Neutrophil (primary cell): Measurements from ENCODE around the gene RFFL.

Source experiments
- H3K27ac ChIP-seq: fragments of 200-600 bp; sonication (generic); 2 replicates; pipeline ENCODE4 v1.5.1; 2016; ENCODE audit warnings: mild to moderate bottlenecking, moderate library complexity
- H3K27me3 ChIP-seq: fragments of 200-600 bp; sonication (generic); 2 replicates; pipeline ENCODE4 v1.6.0; 2016; ENCODE audit warnings: mild to moderate bottlenecking
- H3K36me3 ChIP-seq: fragments of 200-600 bp; sonication (generic); 2 replicates; pipeline ENCODE4 v1.5.1; 2017
- H3K4me1 ChIP-seq, 2 experiments: fragments of 200-600 bp in 1 of 2; sonication (generic) in 1 of 2; 1 replicate in 1 of 2; 2 replicates in 1 of 2; pipeline versions ENCODE4 v1.5.1 to v1.6.1; 2013 to 2016; ENCODE audit warnings: low read depth in 1 of 2, low read length in 1 of 2, mild to moderate bottlenecking in 1 of 2, moderate library complexity in 1 of 2; ENCODE audit not compliant: control insufficient read depth in 1 of 2, insufficient read depth in 1 of 2
- H3K4me3 ChIP-seq, 2 experiments: fragments of 200-600 bp in 1 of 2; sonication (generic) in 1 of 2; 1 replicate in 1 of 2; 2 replicates in 1 of 2; pipeline ENCODE4 v1.5.1; 2013 to 2016; ENCODE audit warnings: low read depth in 1 of 2, low read length in 1 of 2, mild to moderate bottlenecking in 1 of 2, moderate library complexity in 1 of 2
- H3K9me3 ChIP-seq: fragments of 200-600 bp; sonication (generic); 2 replicates; pipeline ENCODE4 v1.5.1; 2016
- TF ChIP-seq, protein P1 (sequence below): fragments of 200-600 bp; sonication (generic); IDR thresholded peaks from 2 replicates; pipeline ENCODE4 v1.5.1; 2016; ENCODE audit warnings: antibody characterized with exemption

The RFFL gene

DNA sequence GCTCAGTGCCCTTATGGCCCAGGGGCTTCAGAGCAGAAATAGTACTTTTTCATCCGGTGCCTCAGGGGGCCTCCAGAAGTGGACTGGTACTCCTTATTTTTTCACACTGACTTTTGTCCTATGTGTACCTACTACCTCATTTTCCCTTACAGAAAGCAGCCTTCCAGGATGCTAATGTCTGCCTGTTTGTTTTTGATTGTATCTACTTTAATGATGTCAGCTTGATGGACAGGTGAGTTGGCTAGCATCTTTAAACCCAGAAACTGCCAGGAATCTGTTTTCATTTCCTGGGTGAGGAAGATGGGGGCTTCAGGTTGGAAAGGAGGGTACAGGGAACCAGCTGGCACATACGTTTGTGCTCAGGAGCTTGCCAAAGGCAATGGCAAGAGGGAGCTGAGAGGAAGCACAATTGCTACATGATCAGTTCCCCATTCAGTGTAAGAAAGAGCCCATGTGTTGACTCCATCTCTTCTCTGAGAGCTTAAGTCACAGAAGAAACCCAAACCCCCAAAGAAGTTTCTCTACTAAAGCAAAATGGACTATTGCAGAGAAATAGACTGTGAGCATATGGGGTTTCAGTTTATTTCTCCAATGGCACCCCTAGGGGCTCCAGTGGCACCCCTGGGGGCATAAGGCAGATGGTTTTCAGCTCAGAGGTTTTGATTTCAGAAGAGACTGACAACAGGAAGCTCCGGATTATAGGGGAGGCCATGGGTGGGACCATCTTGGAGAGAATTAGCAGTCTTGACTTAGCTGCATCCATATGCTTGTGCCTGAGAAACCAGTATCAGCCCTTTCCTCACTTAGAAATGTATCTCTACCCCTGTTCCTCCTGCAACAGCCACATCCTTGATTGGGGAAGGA is 66.9 kb downstream of the RFFL start:
- no peaks in the 10 kb centered on the region for H3K9me3 ChIP-seq
- no peak overlapping the region for H3K4me3 ChIP-seq
- H3K27ac ChIP-seq, result peak overlapping the region; percentile 84
- TF ChIP-seq, protein P1, sequence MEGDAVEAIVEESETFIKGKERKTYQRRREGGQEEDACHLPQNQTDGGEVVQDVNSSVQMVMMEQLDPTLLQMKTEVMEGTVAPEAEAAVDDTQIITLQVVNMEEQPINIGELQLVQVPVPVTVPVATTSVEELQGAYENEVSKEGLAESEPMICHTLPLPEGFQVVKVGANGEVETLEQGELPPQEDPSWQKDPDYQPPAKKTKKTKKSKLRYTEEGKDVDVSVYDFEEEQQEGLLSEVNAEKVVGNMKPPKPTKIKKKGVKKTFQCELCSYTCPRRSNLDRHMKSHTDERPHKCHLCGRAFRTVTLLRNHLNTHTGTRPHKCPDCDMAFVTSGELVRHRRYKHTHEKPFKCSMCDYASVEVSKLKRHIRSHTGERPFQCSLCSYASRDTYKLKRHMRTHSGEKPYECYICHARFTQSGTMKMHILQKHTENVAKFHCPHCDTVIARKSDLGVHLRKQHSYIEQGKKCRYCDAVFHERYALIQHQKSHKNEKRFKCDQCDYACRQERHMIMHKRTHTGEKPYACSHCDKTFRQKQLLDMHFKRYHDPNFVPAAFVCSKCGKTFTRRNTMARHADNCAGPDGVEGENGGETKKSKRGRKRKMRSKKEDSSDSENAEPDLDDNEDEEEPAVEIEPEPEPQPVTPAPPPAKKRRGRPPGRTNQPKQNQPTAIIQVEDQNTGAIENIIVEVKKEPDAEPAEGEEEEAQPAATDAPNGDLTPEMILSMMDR, result no peak
- peaks cover 77 to 79% of the 10 kb centered on the region in 2 experiments for H3K4me1 ChIP-seq
- peaks cover 13% of the 10 kb centered on the region for H3K36me3 ChIP-seq
- no peaks in the 10 kb centered on the region for H3K27me3 ChIP-seq

GRCh38 chr17:34993031-34993430 is 70.5 kb downstream of the RFFL start:
- H3K4me3 ChIP-seq, result peak overlapping the region in 1 of 2 experiments; percentile 19
- TF ChIP-seq, protein P1, result no peak
- H3K36me3 ChIP-seq, result no peaks in the 10 kb centered on the region
- peak overlapping the region; percentile 80 for H3K27ac ChIP-seq
- H3K27me3 ChIP-seq, result no peaks in the 10 kb centered on the region
- H3K4me1 ChIP-seq, result peaks cover 96 to 99% of the 10 kb centered on the region in 2 experiments
- H3K9me3 ChIP-seq, result no peaks in the 10 kb centered on the region

DNA sequence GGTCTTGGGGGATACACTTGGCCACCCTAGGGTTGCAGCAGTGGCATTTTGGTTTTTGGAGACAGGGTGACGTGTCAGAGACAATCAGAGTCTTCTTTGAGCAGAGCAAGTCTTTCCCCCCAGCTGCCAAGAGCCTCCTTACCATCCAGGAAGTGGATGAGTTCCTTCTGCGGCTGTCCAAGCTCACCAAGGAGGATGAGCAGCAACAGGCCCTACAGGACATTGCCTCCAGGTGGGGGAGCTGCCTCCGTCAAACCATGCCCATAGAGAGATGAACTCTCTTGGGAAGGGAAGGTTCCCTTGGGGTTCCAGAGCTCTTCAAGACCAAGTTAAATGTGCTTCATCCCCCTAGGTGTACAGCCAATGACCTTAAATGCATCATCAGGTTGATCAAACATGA is 71.9 kb downstream of the RFFL start:
- Histone ChIP-seq H3K4me3 (peak overlapping the region in 1 of 2 experiments; percentile 26), H3K27me3 (no peaks in the 10 kb centered on the region), H3K36me3 (peaks cover 5% of the 10 kb centered on the region), H3K9me3 (no peaks in the 10 kb centered on the region), H3K4me1 (peaks cover 82 to 85% of the 10 kb centered on the region in 2 experiments), H3K27ac (peak overlapping the region; percentile 80)
- TF ChIP-seq, protein P1, result no peak

DNA sequence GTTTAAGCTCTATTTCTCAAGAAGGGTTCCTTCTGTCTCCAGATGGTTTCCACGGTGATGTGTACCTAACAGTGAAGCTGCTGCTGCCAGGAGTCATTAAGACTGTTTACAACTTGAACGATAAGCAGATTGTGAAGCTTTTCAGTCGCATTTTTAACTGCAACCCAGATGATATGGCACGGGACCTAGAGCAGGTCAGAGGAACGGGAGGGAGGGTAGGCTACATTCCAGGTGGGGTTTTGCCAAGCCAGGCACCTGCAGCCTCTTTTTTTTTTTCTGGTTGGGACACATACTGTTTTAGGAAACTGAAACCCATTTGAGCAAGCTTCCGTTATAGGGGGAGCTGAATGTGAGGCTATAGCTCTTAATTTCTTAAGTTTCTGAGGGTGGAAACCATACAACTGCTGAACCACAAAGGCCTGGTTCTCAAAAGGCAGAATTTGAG is 72.6 kb downstream of the RFFL start:
- peak overlapping the region in 1 of 2 experiments; percentile 26 for H3K4me3 ChIP-seq
- H3K9me3 ChIP-seq, result no peaks in the 10 kb centered on the region
- TF ChIP-seq, protein P1, result no peak
- no peaks in the 10 kb centered on the region for H3K27me3 ChIP-seq
- H3K36me3 ChIP-seq, result peaks cover 11% of the 10 kb centered on the region
- peaks cover 75 to 78% of the 10 kb centered on the region in 2 experiments for H3K4me1 ChIP-seq
- peak overlapping the region; percentile 80 for H3K27ac ChIP-seq

DNA sequence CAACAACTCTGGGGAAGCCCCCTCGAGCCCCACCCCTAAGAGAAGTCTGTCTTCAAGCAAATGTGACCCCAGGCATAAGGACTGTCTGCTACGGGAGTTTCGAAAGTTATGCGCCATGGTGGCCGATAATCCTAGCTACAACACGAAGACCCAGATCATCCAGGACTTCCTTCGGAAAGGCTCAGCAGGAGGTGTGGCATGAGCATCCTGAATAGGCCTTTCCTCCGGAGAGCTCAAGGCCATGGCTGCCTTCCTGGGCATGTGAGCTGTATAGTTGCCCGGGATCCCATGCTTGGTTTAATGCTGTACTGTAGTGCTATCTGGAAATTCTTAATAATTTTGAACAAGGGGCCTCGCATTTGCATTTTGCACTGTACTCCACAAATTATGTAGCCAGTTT is 74.0 kb downstream of the RFFL start:
- TF ChIP-seq, protein P1, result no peak
- Histone ChIP-seq H3K27me3 (no peaks in the 10 kb centered on the region), H3K27ac (peak overlapping the region; percentile 80), H3K4me1 (peaks cover 60 to 63% of the 10 kb centered on the region in 2 experiments), H3K36me3 (peaks cover 16% of the 10 kb centered on the region), H3K4me3 (no peak overlapping the region), H3K9me3 (no peaks in the 10 kb centered on the region)
